H9 (cell line): Measurements from ENCODE around the gene TFIP11. TPM values are rescaled to one million over a fixed set of nuclear protein-coding genes. Genes with fewer than 3 reads are reported as not detected.

Experiments
- DNase-seq: peaks from one replicate; pipeline ENCODE4 v3.0.0-alpha.2; 2017
- H2AFZ ChIP-seq: one replicate; pipeline ENCODE4 v1.6.1; 2013; ENCODE audit warnings: mild to moderate bottlenecking, low read length, control low read depth, moderate library complexity
- H2AK5ac ChIP-seq: 2 replicates; pipeline ENCODE4 v1.6.1; 2013; ENCODE audit warnings: low read length, control low read depth, mixed read lengths; ENCODE audit not compliant: insufficient read length
- H2BK120ac ChIP-seq: one replicate; pipeline ENCODE4 v1.6.1; 2013; ENCODE audit warnings: low read depth, mild to moderate bottlenecking, low read length, control low read depth, inconsistent platforms; ENCODE audit not compliant: poor library complexity, severe bottlenecking
- H2BK12ac ChIP-seq: 2 replicates; pipeline ENCODE4 v1.6.1; 2013; ENCODE audit warnings: low read length, control low read depth, mixed read lengths, low read depth; ENCODE audit not compliant: insufficient read length
- H2BK15ac ChIP-seq: 2 replicates; pipeline ENCODE4 v1.6.1; 2013; ENCODE audit warnings: low read depth, low read length, control low read depth
- H2BK20ac ChIP-seq: one replicate; pipeline ENCODE4 v1.6.1; 2013; ENCODE audit warnings: low read depth, mild to moderate bottlenecking, low read length, control low read depth, inconsistent platforms; ENCODE audit not compliant: poor library complexity, severe bottlenecking
- H2BK5ac ChIP-seq: 2 replicates; pipeline ENCODE4 v1.6.1; 2013; ENCODE audit warnings: low read length, control low read depth, mixed read lengths; ENCODE audit not compliant: insufficient read length
- H3K14ac ChIP-seq: 2 replicates; pipeline ENCODE4 v1.6.1; 2013; ENCODE audit warnings: low read length, control low read depth; ENCODE audit not compliant: insufficient read depth
- H3K18ac ChIP-seq: 2 replicates; pipeline ENCODE4 v1.6.1; 2013; ENCODE audit warnings: low read depth, mild to moderate bottlenecking, mixed read lengths, low read length, control low read depth; ENCODE audit not compliant: insufficient read length
- H3K23ac ChIP-seq: 2 replicates; pipeline ENCODE4 v1.6.1; 2013; ENCODE audit warnings: low read length, control low read depth, mixed read lengths, low read depth; ENCODE audit not compliant: insufficient read length
- H3K23me2 ChIP-seq: 2 replicates; pipeline ENCODE4 v1.6.1; 2013; ENCODE audit warnings: low read depth, mild to moderate bottlenecking, mixed read lengths, low read length, control low read depth; ENCODE audit not compliant: insufficient read length, poor library complexity, severe bottlenecking
- H3K27ac ChIP-seq: 2 replicates; pipeline ENCODE4 v1.5.1; 2013; ENCODE audit warnings: low read length, control low read depth, mixed read lengths, low read depth; ENCODE audit not compliant: insufficient read length
- H3K27me3 ChIP-seq: 2 replicates; pipeline ENCODE4 v1.6.1; 2013; ENCODE audit warnings: low read length, control low read depth, inconsistent platforms; ENCODE audit not compliant: insufficient read depth
- H3K4ac ChIP-seq: 2 replicates; pipeline ENCODE4 v1.6.1; 2013; ENCODE audit warnings: low read depth, mild to moderate bottlenecking, control low read depth, inconsistent platforms, low read length, moderate library complexity
- H3K4me1 ChIP-seq: 2 replicates; pipeline ENCODE4 v1.6.1; 2013; ENCODE audit warnings: low read length, control low read depth, inconsistent platforms; ENCODE audit not compliant: insufficient read depth
- H3K4me2 ChIP-seq: 2 replicates; pipeline ENCODE4 v1.6.1; 2013; ENCODE audit warnings: low read length, control low read depth, mixed read lengths; ENCODE audit not compliant: insufficient read length, insufficient read depth
- H3K56ac ChIP-seq: 2 replicates; pipeline ENCODE4 v1.6.1; 2013; ENCODE audit warnings: low read depth, mild to moderate bottlenecking, mixed read lengths, low read length, control low read depth; ENCODE audit not compliant: insufficient read length
- H3K79me1 ChIP-seq: 2 replicates; pipeline ENCODE4 v1.6.1; 2013; ENCODE audit warnings: low read depth, mild to moderate bottlenecking, moderate library complexity, low read length, control low read depth, inconsistent platforms; ENCODE audit not compliant: insufficient read depth, poor library complexity, severe bottlenecking
- H3K79me2 ChIP-seq: 2 replicates; pipeline ENCODE4 v1.6.1; 2013; ENCODE audit warnings: low read length, control low read depth, inconsistent platforms; ENCODE audit not compliant: insufficient read depth
- H3K9ac ChIP-seq: 2 replicates; pipeline ENCODE4 v1.6.1; 2013; ENCODE audit warnings: low read length, control low read depth, mixed read lengths; ENCODE audit not compliant: insufficient read length; ENCODE audit errors: extremely low read depth
- H3K9me3 ChIP-seq: one replicate; pipeline ENCODE4 v1.6.1; 2013; ENCODE audit warnings: low read depth, low read length, inconsistent platforms; ENCODE audit not compliant: control insufficient read depth
- H3T11ph ChIP-seq: one replicate; pipeline ENCODE4 v1.6.1; 2013; ENCODE audit warnings: mild to moderate bottlenecking, low read length, control low read depth, inconsistent platforms
- H4K20me1 ChIP-seq: one replicate; pipeline ENCODE4 v1.6.1; 2013; ENCODE audit not compliant: control insufficient read depth, insufficient read length, insufficient read depth
- H4K5ac ChIP-seq: 2 replicates; pipeline ENCODE4 v1.6.1; 2013; ENCODE audit warnings: low read depth, mild to moderate bottlenecking, mixed read lengths, low read length, control low read depth; ENCODE audit not compliant: insufficient read length
- H4K8ac ChIP-seq: replicated peaks from 2 replicates; pipeline ENCODE4 v1.6.1; 2013; ENCODE audit warnings: low read length, control low read depth, mixed read lengths, low read depth; ENCODE audit not compliant: insufficient read length
- H4K91ac ChIP-seq: 2 replicates; pipeline ENCODE4 v1.6.1; 2013; ENCODE audit warnings: low read depth, mild to moderate bottlenecking, moderate library complexity, mixed read lengths, low read length, control low read depth; ENCODE audit not compliant: insufficient read length
- H3K27ac Mint-ChIP-seq, 3 experiments: 2 replicates in 2 of 3; 3 replicates in 1 of 3; pipeline ENCODE4 v1.8.0; 2020 to 2021; ENCODE audit warnings: mixed read lengths in 3 of 3, mild to moderate bottlenecking in 1 of 3, moderate library complexity in 1 of 3
- H3K27me3 Mint-ChIP-seq: 2 replicates; pipeline ENCODE4 v1.8.0; 2021; ENCODE audit warnings: low read depth, mild to moderate bottlenecking, moderate library complexity, mixed read lengths
- H3K36me3 Mint-ChIP-seq, 3 experiments: 2 replicates in 2 of 3; 3 replicates in 1 of 3; pipeline ENCODE4 v1.8.0; 2020 to 2021; ENCODE audit warnings: low read depth in 3 of 3, mixed read lengths in 3 of 3; ENCODE audit not compliant: insufficient read depth in 1 of 3
- H3K4me1 Mint-ChIP-seq, 2 experiments: 2 replicates each; pipeline ENCODE4 v1.8.0; 2020; ENCODE audit warnings: mixed read lengths in 2 of 2
- H3K4me3 Mint-ChIP-seq, 2 experiments: 2 replicates in 1 of 2; 3 replicates in 1 of 2; pipeline ENCODE4 v1.8.0; 2020 to 2021; ENCODE audit warnings: mild to moderate bottlenecking in 2 of 2, mixed read lengths in 2 of 2, moderate library complexity in 1 of 2
- H3K9me3 Mint-ChIP-seq, 2 experiments: 2 replicates in 1 of 2; 3 replicates in 1 of 2; pipeline ENCODE4 v1.8.0; 2020; ENCODE audit warnings: mild to moderate bottlenecking in 2 of 2, mixed read lengths in 2 of 2, moderate library complexity in 1 of 2
- WGBS: extraction: QIAGEN DNeasy Blood & Tissue Kit; methylation state at CpG from one replicate; pipeline ENCODE4 v1.1.7; 2013; ENCODE audit warnings: missing lambda C conversion rate, low lambda C conversion rate, mixed read lengths; ENCODE audit not compliant: insufficient read length; ENCODE audit errors: extremely low coverage; 5-methylcytosine and 5-hydroxymethylcytosine counted together
- total RNA-seq: library from RNA; stranded (reverse); gene quantifications from 2 replicates; pipeline ENCODE4 v1.2.1, GENCODE V29; 2021
- TF ChIP-seq, protein P1 (sequence below): fragments of 200-600 bp; sonication (generic); conservative IDR thresholded peaks from 3 replicates; pipeline ENCODE4 v1.8.0; 2021; ENCODE audit warnings: antibody characterized with exemption, mild to moderate bottlenecking

TFIP11 gene
- total RNA-seq, 1 experiment from 2014 or later: 36.4 TPM

DNA sequence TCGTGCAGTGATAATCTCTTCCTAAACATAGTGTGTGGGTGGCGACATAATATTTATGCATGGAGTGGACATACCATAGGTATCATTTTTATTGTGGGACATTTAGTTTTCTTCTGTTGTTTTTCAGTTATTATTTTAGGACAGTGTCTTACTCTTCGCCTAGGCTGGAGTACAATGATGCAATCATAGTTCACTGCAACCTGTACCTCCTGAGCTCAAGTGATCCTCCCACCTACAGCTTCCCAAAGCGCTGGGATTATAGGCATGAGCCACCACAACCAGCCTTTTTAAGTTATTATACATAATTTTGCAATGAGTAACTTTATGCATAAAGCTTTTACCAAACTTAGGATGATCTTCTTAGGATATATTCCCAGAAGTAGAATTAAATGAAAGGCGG lies 25.9 kb downstream of the TFIP11 start:
- H3K4ac ChIP-seq: no peak overlapping the region
- H2BK20ac ChIP-seq: no peak overlapping the region
- H2AFZ ChIP-seq: no peak overlapping the region
- no peak overlapping the region for H2BK15ac ChIP-seq
- no peaks in the 10 kb centered on the region; a peak in 1 of 5 replicates for H3K9me3 Mint-ChIP-seq
- no peaks in the 10 kb centered on the region for H3K23me2 ChIP-seq
- H3K27me3 Mint-ChIP-seq: no peaks in the 10 kb centered on the region
- H3K23ac ChIP-seq: no peak overlapping the region
- WGBS: no CpG with 5 or more reads among the region's 5 CpGs
- H3K27ac Mint-ChIP-seq: no peak overlapping the region
- peaks cover 3% of the 10 kb centered on the region; the same call in 1 of the 2 replicates for H3K79me2 ChIP-seq
- peaks cover 24 to 29% of the 10 kb centered on the region in 2 experiments for H3K4me1 Mint-ChIP-seq
- no peak overlapping the region for H4K5ac ChIP-seq
- H3K36me3 Mint-ChIP-seq: peaks cover 12 to 45% (median 35%) of the 10 kb centered on the region in 3 experiments; a peak in 5 of 7 replicates
- H3K56ac ChIP-seq: no peak overlapping the region
- H2BK5ac ChIP-seq: no peak overlapping the region
- H4K91ac ChIP-seq: no peak overlapping the region
- DNase-seq: no peak
- no peak overlapping the region for H2BK12ac ChIP-seq
- H3T11ph ChIP-seq: no peak overlapping the region
- peaks cover 4% of the 10 kb centered on the region for H3K79me1 ChIP-seq
- no peak overlapping the region for H3K27ac ChIP-seq
- no peaks in the 10 kb centered on the region for H3K27me3 ChIP-seq
- H4K20me1 ChIP-seq: no peaks in the 10 kb centered on the region
- TF ChIP-seq, protein P1, sequence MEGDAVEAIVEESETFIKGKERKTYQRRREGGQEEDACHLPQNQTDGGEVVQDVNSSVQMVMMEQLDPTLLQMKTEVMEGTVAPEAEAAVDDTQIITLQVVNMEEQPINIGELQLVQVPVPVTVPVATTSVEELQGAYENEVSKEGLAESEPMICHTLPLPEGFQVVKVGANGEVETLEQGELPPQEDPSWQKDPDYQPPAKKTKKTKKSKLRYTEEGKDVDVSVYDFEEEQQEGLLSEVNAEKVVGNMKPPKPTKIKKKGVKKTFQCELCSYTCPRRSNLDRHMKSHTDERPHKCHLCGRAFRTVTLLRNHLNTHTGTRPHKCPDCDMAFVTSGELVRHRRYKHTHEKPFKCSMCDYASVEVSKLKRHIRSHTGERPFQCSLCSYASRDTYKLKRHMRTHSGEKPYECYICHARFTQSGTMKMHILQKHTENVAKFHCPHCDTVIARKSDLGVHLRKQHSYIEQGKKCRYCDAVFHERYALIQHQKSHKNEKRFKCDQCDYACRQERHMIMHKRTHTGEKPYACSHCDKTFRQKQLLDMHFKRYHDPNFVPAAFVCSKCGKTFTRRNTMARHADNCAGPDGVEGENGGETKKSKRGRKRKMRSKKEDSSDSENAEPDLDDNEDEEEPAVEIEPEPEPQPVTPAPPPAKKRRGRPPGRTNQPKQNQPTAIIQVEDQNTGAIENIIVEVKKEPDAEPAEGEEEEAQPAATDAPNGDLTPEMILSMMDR: no peak
- no peak overlapping the region for H3K18ac ChIP-seq
- no peak overlapping the region for H2BK120ac ChIP-seq
- H3K4me3 Mint-ChIP-seq: no peak overlapping the region
- H3K4me2 ChIP-seq: no peak overlapping the region
- no peaks in the 10 kb centered on the region; the same call in 1 of the 2 replicates for H3K4me1 ChIP-seq
- no peak overlapping the region for H3K14ac ChIP-seq
- no peak overlapping the region for H2AK5ac ChIP-seq
- no peak overlapping the region for H3K9ac ChIP-seq
- H3K9me3 ChIP-seq: no peaks in the 10 kb centered on the region
- H4K8ac ChIP-seq: no peak overlapping the region
